ENCODE measurements around the gene TPPP3.

TPPP3 gene

GRCh38 chr16:67342616-67343015 is 50.7 kb downstream of the TPPP3 start:
- DNase-seq (ENCODE audit: low read depth in 3 of 3), result no peak

- no peak for DNase-seq (ENCODE audit: low read depth in 3 of 3)
Observed at GRCh38 chr16:67341250-67341649, 52.0 kb downstream of the TPPP3 start.
